T-cell (primary cell): ENCODE data around the gene FDX2. TPM values are rescaled to one million over a fixed set of nuclear protein-coding genes. Genes with fewer than 3 reads are reported as not detected.

ENCODE experiments used
- ATAC-seq, 4 experiments: fragments of 200-7000 bp in 3 of 4; fragments of 150-1000 bp in 1 of 4; cut with Tn5 transposase; replicated peaks in 1 of 4; 1 replicate in 3 of 4; 2 replicates in 1 of 4; pipeline ENCODE4 v1.10.0; 2021; ENCODE audit warnings: moderate library complexity in 3 of 4, mild to moderate bottlenecking in 2 of 4, moderate number of reproducible peaks in 1 of 4
- CTCF ChIA-PET, 2 donors: fragments of 300-600 bp; sonication (Branson Sonifier 250); formaldehyde crosslinking; loops; one replicate each; lab custom pipeline; 2022; ENCODE audit warnings: antibody characterized with exemption in 2 of 2; lab: Charles Lee
- POLR2A ChIA-PET, 2 donors: fragments of 300-600 bp; sonication (Branson Sonifier 250); formaldehyde crosslinking; loops; one replicate each; lab custom pipeline; 2022; ENCODE audit warnings: antibody characterized with exemption in 2 of 2; lab: Charles Lee
- DNase-seq, 35 experiments: peaks; one replicate each; pipeline versions ENCODE4 v3.0.0 to v3.0.0-alpha.2; 2013 to 2023
- H3K27ac ChIP-seq: one replicate; pipeline ENCODE4 v1.5.1; 2013; ENCODE audit warnings: low read length
- H3K27me3 ChIP-seq, 2 experiments: replicated peaks in 1 of 2; 1 replicate in 1 of 2; 2 replicates in 1 of 2; pipeline versions ENCODE4 v1.6.1 to v1.7.0; 2013; ENCODE audit warnings: low read length in 1 of 2, mixed read lengths in 1 of 2; ENCODE audit not compliant: control insufficient read depth in 2 of 2, insufficient read depth in 2 of 2; ENCODE audit errors: extremely low read depth in 1 of 2
- H3K36me3 ChIP-seq, 2 donors: 1 replicate in 1 of 2; 2 replicates in 1 of 2; pipeline versions ENCODE4 v1.6.1 to v1.7.0; 2013; ENCODE audit warnings: low read length in 1 of 2; ENCODE audit not compliant: control insufficient read depth in 2 of 2, insufficient read depth in 1 of 2; ENCODE audit errors: extremely low read depth in 1 of 2
- H3K4me1 ChIP-seq, 2 experiments: 1 replicate in 1 of 2; 2 replicates in 1 of 2; pipeline versions ENCODE4 v1.6.1 to v1.7.0; 2013; ENCODE audit warnings: low read length in 2 of 2, mixed read lengths in 1 of 2; ENCODE audit not compliant: insufficient read depth in 2 of 2, control insufficient read depth in 1 of 2; ENCODE audit errors: extremely low read depth in 1 of 2
- H3K4me3 ChIP-seq, 2 donors: 1 replicate in 1 of 2; 2 replicates in 1 of 2; pipeline versions ENCODE4 v1.5.1 to v1.7.0; 2013; ENCODE audit warnings: mild to moderate bottlenecking in 2 of 2, low read length in 1 of 2, moderate library complexity in 1 of 2; ENCODE audit not compliant: control insufficient read depth in 1 of 2; ENCODE audit errors: extremely low read depth in 1 of 2
- H3K9me3 ChIP-seq: 2 replicates; pipeline ENCODE4 v1.7.0; 2013
- H3K27ac Mint-ChIP-seq, 2 donors: one replicate each; pipeline ENCODE4 v1.8.0; 2020 to 2021; ENCODE audit warnings: mild to moderate bottlenecking in 2 of 2, mixed read lengths in 2 of 2
- H3K27me3 Mint-ChIP-seq, 2 donors: one replicate each; pipeline ENCODE4 v1.8.0; 2021 to 2022; ENCODE audit warnings: mixed read lengths in 2 of 2
- H3K36me3 Mint-ChIP-seq: one replicate; pipeline ENCODE4 v1.8.0; 2021; ENCODE audit warnings: mixed read lengths
- H3K4me1 Mint-ChIP-seq, 3 donors: one replicate each; pipeline ENCODE4 v1.8.0; 2020 to 2022; ENCODE audit warnings: mixed read lengths in 3 of 3, mild to moderate bottlenecking in 1 of 3
- H3K4me3 Mint-ChIP-seq, 3 donors: one replicate each; pipeline ENCODE4 v1.8.0; 2020 to 2022; ENCODE audit warnings: mild to moderate bottlenecking in 3 of 3, mixed read lengths in 3 of 3, moderate library complexity in 3 of 3
- H3K9me3 Mint-ChIP-seq, 3 donors: one replicate each; pipeline ENCODE4 v1.8.0; 2020 to 2022; ENCODE audit warnings: mixed read lengths in 3 of 3
- WGBS: methylation state at CpG from one replicate; pipeline ENCODE4 v1.1.5; 2013; ENCODE audit warnings: missing lambda C conversion rate; ENCODE audit not compliant: insufficient coverage; 5-methylcytosine and 5-hydroxymethylcytosine counted together
- total RNA-seq, 35 experiments: library from RNA in 6 of 35; stranded (reverse) in 6 of 35; fragments of 120-200 nt in 1 of 35; gene quantifications; one replicate each; pipeline versions ENCODE4 v1.2.1 to v1.2.4 and lab custom pipeline; 2013 to 2026

Gene FDX2
- total RNA-seq, 5 donors from 2014 or later (not counting 1 experiment from before 2014, with no cell fraction given), result 5.7 to 16.8 (median 11.4) TPM

DNA sequence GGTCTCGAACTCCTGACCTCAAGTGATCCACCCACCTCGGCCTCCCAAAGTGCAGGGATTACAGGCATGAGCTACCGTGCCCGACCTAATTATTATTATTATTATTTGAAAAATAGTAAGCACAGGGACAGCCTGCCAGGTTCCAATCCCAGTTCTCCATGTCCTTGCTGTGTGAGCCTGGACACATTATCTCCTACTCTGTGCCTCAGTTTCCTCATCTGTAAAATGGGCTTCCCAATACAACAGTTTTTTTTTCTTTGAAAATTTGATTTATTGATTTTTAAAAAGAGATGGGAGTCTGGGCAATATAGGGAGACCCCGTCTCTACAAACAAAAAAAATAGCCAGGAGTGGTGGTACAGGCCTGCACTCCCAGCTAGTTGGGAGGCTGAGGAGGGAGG lies 9.5 kb downstream of the FDX2 start:
- Mint-ChIP-seq H3K4me3 (no peak overlapping the region), H3K36me3 (no peaks in the 10 kb centered on the region), H3K4me1 (no peaks in the 10 kb centered on the region), H3K27me3 (no peaks in the 10 kb centered on the region), H3K9me3 (no peaks in the 10 kb centered on the region), H3K27ac (no peak overlapping the region)
- H3K36me3 ChIP-seq, result peaks cover 0 to 5% of the 10 kb centered on the region in 2 donors
- no peaks in the 10 kb centered on the region for H3K9me3 ChIP-seq
- H3K4me3 ChIP-seq, result no peak overlapping the region
- peaks cover 0 to 5% of the 10 kb centered on the region in 2 experiments for H3K27me3 ChIP-seq
- H3K4me1 ChIP-seq, result no peaks in the 10 kb centered on the region
- 80% methylated on average over 1 of the region's 5 CpGs for WGBS
- DNase-seq (no peak), ATAC-seq (no peak)
- CTCF ChIA-PET, result no interaction called here
- no peak overlapping the region for H3K27ac ChIP-seq
- POLR2A ChIA-PET, result no interaction called here

DNA sequence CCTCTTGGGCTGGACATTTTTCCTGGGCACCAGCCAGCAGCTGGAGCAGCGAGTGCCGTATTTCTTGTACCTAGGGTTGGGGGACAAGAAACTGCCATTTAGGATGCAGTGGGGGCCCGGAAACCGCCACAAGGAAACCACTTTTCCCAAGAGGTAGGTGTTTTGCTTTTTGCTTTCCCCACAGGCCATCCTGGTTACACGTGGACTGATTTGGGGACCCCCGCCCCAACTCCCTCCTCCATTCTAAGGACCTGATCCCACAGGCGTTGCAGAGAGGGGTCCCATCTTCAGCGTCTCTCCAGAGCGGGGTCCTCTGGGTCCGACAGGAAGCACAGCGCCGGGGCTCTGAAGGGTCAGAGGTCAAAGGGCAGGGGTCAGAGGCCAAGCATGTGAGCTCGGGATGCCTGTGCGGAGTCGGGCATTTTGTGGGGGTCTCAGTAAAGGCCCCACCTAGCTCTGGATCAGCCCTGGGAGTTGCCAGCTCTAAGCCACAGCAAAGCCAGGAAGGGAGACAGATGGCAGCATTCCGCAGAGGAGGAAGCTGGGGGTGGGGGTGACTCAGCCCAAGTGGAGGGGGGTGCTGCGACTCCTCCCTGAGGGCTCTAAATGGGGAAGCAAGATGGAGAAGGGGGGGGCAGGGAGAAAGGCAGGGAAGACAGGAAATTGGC lies 10.5 kb downstream of the FDX2 start:
- ChIA-PET CTCF (no interaction called here), POLR2A (no interaction called here)
- Mint-ChIP-seq H3K27me3 (no peaks in the 10 kb centered on the region), H3K27ac (no peak overlapping the region), H3K9me3 (no peaks in the 10 kb centered on the region), H3K4me1 (no peaks in the 10 kb centered on the region), H3K36me3 (no peaks in the 10 kb centered on the region), H3K4me3 (no peak overlapping the region)
- H3K27me3 ChIP-seq, result peaks cover 0 to 5% of the 10 kb centered on the region in 2 experiments
- no peaks in the 10 kb centered on the region for H3K4me1 ChIP-seq
- H3K9me3 ChIP-seq, result no peaks in the 10 kb centered on the region
- ATAC-seq (no peak), DNase-seq (peak in 1 of 35 experiments; percentile 17)
- H3K36me3 ChIP-seq, result peaks cover 0 to 3% of the 10 kb centered on the region in 2 donors
- WGBS, result 69% methylated on average over 9 of the region's 17 CpGs
- no peak overlapping the region for H3K27ac ChIP-seq
- no peak overlapping the region for H3K4me3 ChIP-seq

DNA sequence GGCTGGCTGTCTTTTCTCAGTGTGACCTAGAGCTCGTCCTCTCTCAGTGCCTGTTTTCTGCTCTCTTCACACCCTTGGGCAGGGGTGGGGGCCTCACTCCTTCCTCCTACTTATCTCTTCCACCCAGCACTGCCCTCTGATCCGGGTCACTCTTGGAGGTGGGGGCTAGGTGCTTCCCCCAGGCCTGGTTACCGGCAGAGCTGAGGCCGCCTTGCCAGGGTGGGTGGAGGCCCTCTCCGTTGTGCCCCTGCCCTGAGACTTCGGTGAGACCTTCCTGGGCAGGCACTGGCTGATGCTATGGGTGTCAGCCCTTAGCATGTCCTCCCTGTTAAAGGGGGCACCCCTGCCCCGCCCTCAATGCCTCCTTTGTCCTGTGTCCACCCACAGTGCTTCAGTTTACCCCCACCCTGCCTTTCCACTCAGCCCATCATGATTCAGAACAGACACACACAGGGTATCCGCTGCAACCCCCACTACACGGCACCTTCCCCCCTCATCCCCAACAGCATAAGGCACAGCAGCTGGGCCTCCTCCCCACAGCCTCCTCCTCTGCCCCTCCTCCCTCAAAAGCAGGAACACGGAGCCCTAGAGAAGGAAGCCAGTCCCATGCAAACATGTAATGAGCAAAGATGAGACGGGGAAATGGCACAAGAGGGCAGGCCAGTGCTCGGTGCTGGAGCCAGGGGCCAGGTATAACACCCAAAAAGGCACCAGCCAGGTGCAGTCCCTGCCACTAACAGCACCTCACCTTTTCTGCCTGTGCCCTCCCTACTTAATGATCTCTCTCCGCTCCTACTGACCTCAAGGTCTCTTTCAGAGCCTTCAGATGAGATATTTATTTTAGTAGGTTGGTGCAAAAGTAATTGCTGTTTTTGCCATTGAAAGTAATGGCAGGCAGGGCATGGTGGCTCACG lies 16.0 kb downstream of the FDX2 start:
- ChIA-PET CTCF (no interaction called here), POLR2A (no interaction called here)
- Mint-ChIP-seq H3K27ac (no peak overlapping the region), H3K36me3 (no peaks in the 10 kb centered on the region), H3K9me3 (no peaks in the 10 kb centered on the region), H3K27me3 (peaks cover 10 to 11% of the 10 kb centered on the region in 2 donors), H3K4me3 (no peak overlapping the region), H3K4me1 (peaks cover 7 to 12% (median 8%) of the 10 kb centered on the region in 3 donors)
- H3K27me3 ChIP-seq, result peaks cover 3 to 22% of the 10 kb centered on the region in 2 experiments
- no peaks in the 10 kb centered on the region for H3K36me3 ChIP-seq
- no peaks in the 10 kb centered on the region for H3K9me3 ChIP-seq
- WGBS, result 47% methylated on average over 10 of the region's 14 CpGs
- no peak overlapping the region for H3K4me3 ChIP-seq
- no peak overlapping the region for H3K27ac ChIP-seq
- H3K4me1 ChIP-seq, result peaks cover 6 to 14% of the 10 kb centered on the region in 2 experiments
- no peak for ATAC-seq
- no peak for DNase-seq

DNA sequence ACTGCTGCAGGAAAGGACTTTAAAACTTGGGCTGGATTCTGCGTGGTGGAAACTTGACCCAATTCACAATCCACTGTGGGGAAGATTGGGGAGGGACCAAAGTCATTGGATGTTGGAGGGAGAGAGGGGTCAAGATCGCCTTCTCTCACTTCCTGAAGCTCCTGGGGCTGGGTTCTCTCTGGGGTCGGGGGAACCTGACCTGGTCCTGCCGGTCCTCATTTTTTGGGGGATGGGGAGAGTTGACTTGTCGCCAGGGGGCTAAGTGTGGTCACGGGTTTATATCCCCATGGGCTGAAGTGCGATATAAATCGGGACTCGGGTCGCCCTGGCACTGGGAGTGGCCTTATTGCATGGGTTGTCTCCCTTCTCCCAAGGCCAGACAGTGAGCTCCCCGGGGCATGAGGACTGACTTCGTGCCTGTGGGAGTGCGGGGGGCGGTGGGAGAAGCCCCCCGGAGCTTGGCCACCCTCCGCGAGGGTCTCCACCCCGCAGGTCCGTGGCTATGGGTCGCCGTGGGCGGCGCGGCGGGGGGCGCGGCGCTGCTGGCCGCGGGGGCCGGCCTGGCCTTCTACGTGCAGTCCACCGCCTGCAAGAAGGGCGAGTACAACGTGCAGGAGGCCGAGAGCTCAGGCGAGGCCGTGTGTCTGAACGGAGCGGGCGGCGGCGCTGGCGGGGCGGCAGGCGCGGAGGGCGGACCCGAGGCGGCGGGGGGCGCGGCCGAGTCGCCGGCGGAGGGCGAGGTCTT lies 19.8 kb downstream of the FDX2 start:
- CTCF ChIA-PET, result interaction anchor here in 1 of 2 donors (0.6 kb wide), 1 partner anchor 62 kb away, joined by 9 read pairs; no protein-coding TSS in a partner anchor
- Mint-ChIP-seq H3K4me1 (peaks cover 28 to 39% (median 36%) of the 10 kb centered on the region in 3 donors), H3K36me3 (no peaks in the 10 kb centered on the region), H3K27ac (peak overlapping the region; percentile 52 to 55), H3K9me3 (no peaks in the 10 kb centered on the region), H3K4me3 (peak overlapping the region; percentile 76 to 88 (median 79)), H3K27me3 (peaks cover 26 to 47% of the 10 kb centered on the region in 2 donors)
- Histone ChIP-seq H3K9me3 (no peaks in the 10 kb centered on the region), H3K27me3 (peaks cover 9 to 56% of the 10 kb centered on the region in 2 experiments), H3K36me3 (no peaks in the 10 kb centered on the region), H3K4me1 (peaks cover 16 to 52% of the 10 kb centered on the region in 2 experiments), H3K4me3 (peak overlapping the region; percentile 48 to 61), H3K27ac (no peak overlapping the region)
- DNase-seq, result no peak
- POLR2A ChIA-PET, result no interaction called here
- no peak for ATAC-seq
- WGBS, result 17% methylated on average over 37 of the region's 58 CpGs

DNA sequence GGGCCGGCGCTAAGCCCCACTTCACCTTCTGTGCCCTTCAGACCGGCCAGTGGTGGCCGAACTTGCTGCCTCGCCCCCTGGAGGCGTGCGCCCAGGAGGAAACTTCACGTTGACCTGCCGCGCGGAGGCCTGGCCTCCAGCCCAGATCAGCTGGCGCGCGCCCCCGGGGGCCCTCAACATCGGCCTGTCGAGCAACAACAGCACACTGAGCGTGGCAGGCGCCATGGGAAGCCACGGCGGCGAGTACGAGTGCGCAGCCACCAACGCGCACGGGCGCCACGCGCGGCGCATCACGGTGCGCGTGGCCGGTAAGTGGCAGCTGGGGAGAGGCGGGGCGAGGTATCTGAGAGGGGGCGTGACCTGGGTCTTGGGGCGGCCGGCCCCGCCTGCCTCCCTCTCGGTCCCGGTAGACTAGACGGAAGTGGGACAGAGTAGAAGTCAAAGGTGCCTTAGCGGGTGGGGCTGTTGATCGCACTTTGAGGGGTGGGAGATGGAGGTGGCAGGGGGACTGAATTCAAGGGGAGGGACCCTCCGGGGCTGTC lies 20.4 kb downstream of the FDX2 start:
- ATAC-seq, result peak; percentile 69 to 78 (median 70)
- Mint-ChIP-seq H3K27me3 (peaks cover 31 to 53% of the 10 kb centered on the region in 2 donors), H3K4me3 (peak overlapping the region; percentile 76 to 88 (median 79)), H3K4me1 (peaks cover 34 to 45% (median 42%) of the 10 kb centered on the region in 3 donors), H3K9me3 (no peaks in the 10 kb centered on the region), H3K27ac (peak overlapping the region; percentile 52 to 55), H3K36me3 (no peaks in the 10 kb centered on the region)
- H3K27ac ChIP-seq, result no peak overlapping the region
- CTCF ChIA-PET, result no interaction called here
- POLR2A ChIA-PET, result no interaction called here
- H3K9me3 ChIP-seq, result no peaks in the 10 kb centered on the region
- 2% methylated on average over 47 of the region's 48 CpGs for WGBS
- H3K27me3 ChIP-seq, result peaks cover 11 to 62% of the 10 kb centered on the region in 2 experiments
- DNase-seq, result peak in 34 of 35 experiments; percentile 46 to 83 (median 64)
- peak overlapping the region; percentile 48 to 61 for H3K4me3 ChIP-seq
- no peaks in the 10 kb centered on the region for H3K36me3 ChIP-seq
- peaks cover 17 to 58% of the 10 kb centered on the region in 2 experiments for H3K4me1 ChIP-seq

DNA sequence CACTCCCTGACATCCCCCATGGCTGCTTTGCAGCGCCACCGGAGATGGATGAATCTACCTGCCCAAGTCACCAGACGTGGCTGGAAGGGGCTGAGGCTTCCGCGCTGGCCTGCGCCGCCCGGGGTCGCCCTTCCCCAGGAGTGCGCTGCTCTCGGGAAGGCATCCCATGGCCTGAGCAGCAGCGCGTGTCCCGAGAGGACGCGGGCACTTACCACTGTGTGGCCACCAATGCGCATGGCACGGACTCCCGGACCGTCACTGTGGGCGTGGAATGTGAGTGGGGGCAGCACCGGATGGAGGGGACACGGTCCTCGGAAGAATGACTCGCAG lies 21.5 kb downstream of the FDX2 start:
- H3K27me3 Mint-ChIP-seq, result peaks cover 29 to 60% of the 10 kb centered on the region in 2 donors
- H3K9me3 Mint-ChIP-seq, result no peaks in the 10 kb centered on the region
- peak overlapping the region in 1 of 3 donors; percentile 88 for H3K4me3 Mint-ChIP-seq
- no peaks in the 10 kb centered on the region for H3K9me3 ChIP-seq
- H3K27ac ChIP-seq, result no peak overlapping the region
- H3K4me1 Mint-ChIP-seq, result peaks cover 41 to 51% (median 48%) of the 10 kb centered on the region in 3 donors
- ATAC-seq (no peak), DNase-seq (no peak)
- no peak overlapping the region for H3K27ac Mint-ChIP-seq
- H3K36me3 ChIP-seq, result no peaks in the 10 kb centered on the region
- no peak overlapping the region for H3K4me3 ChIP-seq
- no peaks in the 10 kb centered on the region for H3K36me3 Mint-ChIP-seq
- POLR2A ChIA-PET, result no interaction called here
- WGBS, result 24% methylated on average over 18 of the region's 25 CpGs
- CTCF ChIA-PET, result no interaction called here
- peaks cover 13 to 72% of the 10 kb centered on the region in 2 experiments for H3K27me3 ChIP-seq
- peaks cover 23 to 69% of the 10 kb centered on the region in 2 experiments for H3K4me1 ChIP-seq
